ENCODE results near the gene CHST14. TPM values are rescaled to one million over a fixed set of nuclear protein-coding genes. Genes with fewer than 3 reads are reported as not detected.
A peak's percentile ranks its signal among the peaks of the same experiment; 100 is the strongest.

Gene CHST14
- polyA plus RNA-seq, 1 experiment, result 19.8 TPM

DNA sequence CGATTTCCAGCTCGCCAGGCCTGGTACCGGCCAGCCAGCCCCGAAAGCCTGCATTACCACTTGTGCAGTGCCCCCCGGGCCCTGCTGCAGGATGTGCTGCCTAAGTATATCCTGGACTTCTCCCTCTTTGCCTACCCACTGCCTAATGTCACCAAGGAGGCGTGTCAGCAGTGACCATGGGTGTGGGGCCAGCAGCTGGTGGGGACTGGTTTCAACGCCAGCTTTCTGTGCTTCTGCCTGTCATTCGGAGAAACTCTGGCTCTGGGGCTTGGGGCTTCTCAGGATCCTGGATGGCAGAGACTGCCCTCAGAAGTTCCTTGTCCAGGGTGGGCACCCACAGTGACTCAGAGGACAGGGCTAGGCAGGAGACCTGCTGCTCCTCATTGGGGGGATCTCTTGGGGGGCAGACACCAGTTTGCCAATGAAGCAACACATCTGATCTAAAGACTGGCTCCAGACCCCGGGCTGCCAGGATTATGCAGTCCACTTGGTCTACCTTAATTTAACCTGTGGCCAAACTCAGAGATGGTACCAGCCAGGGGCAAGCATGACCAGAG, 1.5 kb downstream of the CHST14 start:
- POLR2A ChIA-PET, result no interaction called here

GRCh38 chr15:40474581-40474980, 3.8 kb downstream of the CHST14 start:
- no peak for DNase-seq (ENCODE audit: low read depth, low spot score)
- Histone ChIP-seq H3K9me3 (ENCODE audit: control insufficient read depth, insufficient read depth, low read length) (peaks cover 8% of the 10 kb centered on the region), H3K27me3 (ENCODE audit: control insufficient read depth, insufficient read depth, low read length) (peaks cover 29% of the 10 kb centered on the region), H3K4me3 (ENCODE audit: low read depth, low read length) (no peak overlapping the region), H3K27ac (ENCODE audit: low read depth, low read length) (no peak overlapping the region)
- no peak for TF ChIP-seq CTCF (IDR thresholded peaks at IDR 0.05; ENCODE audit: low read depth, low read length)
- CTCF ChIA-PET, result no interaction called here
- POLR2A ChIA-PET, result no interaction called here

More for the DNA sequence above, 1.5 kb downstream of the CHST14 start:
- DNase-seq (ENCODE audit: low read depth, low spot score), result no peak
- H3K4me3 ChIP-seq (ENCODE audit: low read depth, low read length), result peak overlapping the region; percentile 74
- H3K27me3 ChIP-seq (ENCODE audit: control insufficient read depth, insufficient read depth, low read length), result peaks cover 11% of the 10 kb centered on the region
- no peak for TF ChIP-seq CTCF (IDR thresholded peaks at IDR 0.05; ENCODE audit: low read depth, low read length)
- H3K27ac ChIP-seq (ENCODE audit: low read depth, low read length), result no peak overlapping the region
- H3K9me3 ChIP-seq (ENCODE audit: control insufficient read depth, insufficient read depth, low read length), result no peaks in the 10 kb centered on the region
- CTCF ChIA-PET, result interaction anchor here (0.7 kb wide), 1 partner anchor 48 kb away, joined by 5 read pairs; no protein-coding TSS in a partner anchor

GRCh38 chr15:40477642-40478327, 7.0 kb downstream of the CHST14 start:
- CTCF ChIA-PET, result no interaction called here

GRCh38 chr15:40479024-40479423, 8.2 kb downstream of the CHST14 start:
- CTCF ChIA-PET, result no interaction called here
- Histone ChIP-seq H3K4me3 (ENCODE audit: low read depth, low read length) (no peak overlapping the region), H3K27me3 (ENCODE audit: control insufficient read depth, insufficient read depth, low read length) (peaks cover 47% of the 10 kb centered on the region), H3K27ac (ENCODE audit: low read depth, low read length) (no peak overlapping the region), H3K9me3 (ENCODE audit: control insufficient read depth, insufficient read depth, low read length) (peaks cover 8% of the 10 kb centered on the region)
- TF ChIP-seq CTCF (IDR thresholded peaks at IDR 0.05; ENCODE audit: low read depth, low read length), result no peak
- DNase-seq (ENCODE audit: low read depth, low spot score), result no peak
- POLR2A ChIA-PET, result no interaction called here

More at GRCh38 chr15:40477642-40478327, 7.0 kb downstream of the CHST14 start:
- Histone ChIP-seq H3K9me3 (ENCODE audit: control insufficient read depth, insufficient read depth, low read length) (peaks cover 8% of the 10 kb centered on the region), H3K27me3 (ENCODE audit: control insufficient read depth, insufficient read depth, low read length) (peaks cover 47% of the 10 kb centered on the region), H3K27ac (ENCODE audit: low read depth, low read length) (no peak overlapping the region), H3K4me3 (ENCODE audit: low read depth, low read length) (no peak overlapping the region)
- POLR2A ChIA-PET, result interaction anchor here (0.6 kb wide), 1 partner anchor 35 kb away, joined by 3 read pairs; no protein-coding TSS in a partner anchor
- no peak for TF ChIP-seq CTCF (IDR thresholded peaks at IDR 0.05; ENCODE audit: low read depth, low read length)
- DNase-seq (ENCODE audit: low read depth, low spot score), result no peak

- H3K27ac ChIP-seq (ENCODE audit: low read depth, low read length), result no peak overlapping the region
- peaks cover 38% of the 10 kb centered on the region for H3K27me3 ChIP-seq (ENCODE audit: control insufficient read depth, insufficient read depth, low read length)
- ChIA-PET POLR2A (no interaction called here), CTCF (no interaction called here)
- no peak for TF ChIP-seq CTCF (IDR thresholded peaks at IDR 0.05; ENCODE audit: low read depth, low read length)
- H3K4me3 ChIP-seq (ENCODE audit: low read depth, low read length), result no peak overlapping the region
- peaks cover 11% of the 10 kb centered on the region for H3K9me3 ChIP-seq (ENCODE audit: control insufficient read depth, insufficient read depth, low read length)
- no peak for DNase-seq (ENCODE audit: low read depth, low spot score)
Observed at GRCh38 chr15:40481341-40482074, 10.7 kb downstream of the CHST14 start.

Data from AG04450 (cell line).